Spleen (tissue), 7 donors: Measurements from ENCODE around the gene MN1.

Source experiments
- CTCF ChIP-seq, 11 experiments: fragments of 200-600 bp in 7 of 11; fragments of 450-650 bp in 4 of 11; sonication (generic) in 4 of 11; IDR thresholded peaks in 8 of 11; conservative IDR thresholded peaks in 3 of 11; 1 replicate in 7 of 11; 2 replicates in 4 of 11; pipeline versions ENCODE4 v1.4.0 to v1.8.0; 2016 to 2021; ENCODE audit warnings: antibody characterized with exemption in 11 of 11, inconsistent platforms in 4 of 11, mild to moderate bottlenecking in 1 of 11
- POLR2A ChIP-seq, 3 donors: fragments of 450-650 bp; IDR thresholded peaks; one replicate each; pipeline ENCODE4 v1.5.1; 2017; ENCODE audit warnings: antibody characterized with exemption in 3 of 3, mild to moderate bottlenecking in 1 of 3
- donor health status: DM: no; HTN: no; CAD: no; lungs with moderate emphysema.
- donor health status: DM: no; HTN: no; CAD: no.
- donor health status: DM: no; HTN: no; CAD: no.

DNA sequence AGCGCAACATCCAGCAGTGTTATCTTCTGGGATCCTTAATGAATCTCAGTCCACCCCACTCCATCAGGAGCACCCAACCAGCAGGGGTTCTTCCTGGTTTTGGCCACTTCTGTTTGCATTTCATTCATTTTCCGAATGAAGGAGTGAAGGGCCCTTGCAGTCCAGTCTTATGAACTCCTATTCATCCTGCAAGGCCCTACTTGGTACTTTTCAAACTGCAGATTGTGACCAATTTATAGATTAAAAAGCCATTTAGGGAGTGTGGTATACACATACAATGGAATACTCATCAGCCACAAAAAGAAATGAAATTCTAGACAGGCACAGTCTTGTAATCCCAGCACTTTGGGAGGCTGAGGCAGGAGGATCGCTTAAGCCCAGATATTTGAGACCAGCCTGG lies 10.2 kb upstream of the MN1 start:
- TF ChIP-seq CTCF (IDR thresholded peaks at IDR 0.05 in 8 of 11, conservative IDR thresholded peaks at IDR 0.05 in 3 of 11) = no peak
- TF ChIP-seq POLR2A (IDR thresholded peaks at IDR 0.05) = no peak
